ENCODE results near the gene KLK10.
"Not testable (repeated sequence)": the region's sequence is repeated elsewhere in the genome, so short reads cannot be mapped to it uniquely, and the experiment has no call there.

Gene KLK10

DNA sequence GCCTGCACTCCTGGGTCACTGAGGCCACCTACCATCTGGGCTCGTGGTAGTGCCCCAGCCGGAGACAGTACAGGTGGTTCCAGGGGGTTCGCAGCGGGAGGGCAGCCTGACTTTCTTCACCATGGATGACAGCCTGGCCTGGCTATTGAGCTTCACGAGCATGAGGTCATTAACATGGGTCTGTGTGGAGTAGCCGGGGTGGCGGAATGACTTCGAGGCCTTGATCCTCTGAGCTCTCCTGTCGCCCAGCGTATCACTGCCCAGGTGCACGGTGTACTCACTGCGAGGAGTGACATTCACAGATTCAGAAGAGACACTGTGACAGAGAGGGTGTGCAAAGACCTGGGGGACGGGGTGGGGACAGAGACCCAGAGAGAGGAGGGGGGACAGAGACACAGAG, 39.3 kb downstream of the KLK10 start:
- Histone ChIP-seq H3K4me3 (ENCODE audit: low read depth, low read length) (no peak overlapping the region), H3K27me3 (ENCODE audit: control insufficient read depth, insufficient read depth, low read length) (peaks cover 22% of the 10 kb centered on the region), H3K27ac (ENCODE audit: low read depth, low read length) (no peak overlapping the region), H3K9me3 (ENCODE audit: control insufficient read depth, insufficient read depth, low read depth, low read length) (no peaks in the 10 kb centered on the region; the same call in 1 of the 2 replicates), H3K36me3 (ENCODE audit: control insufficient read depth, insufficient read depth, low read length) (no peaks in the 10 kb centered on the region), H3K4me1 (ENCODE audit: control insufficient read depth, insufficient read depth, low read length) (peaks cover 34% of the 10 kb centered on the region), H3K9ac (ENCODE audit: low read length) (no peak overlapping the region)

DNA sequence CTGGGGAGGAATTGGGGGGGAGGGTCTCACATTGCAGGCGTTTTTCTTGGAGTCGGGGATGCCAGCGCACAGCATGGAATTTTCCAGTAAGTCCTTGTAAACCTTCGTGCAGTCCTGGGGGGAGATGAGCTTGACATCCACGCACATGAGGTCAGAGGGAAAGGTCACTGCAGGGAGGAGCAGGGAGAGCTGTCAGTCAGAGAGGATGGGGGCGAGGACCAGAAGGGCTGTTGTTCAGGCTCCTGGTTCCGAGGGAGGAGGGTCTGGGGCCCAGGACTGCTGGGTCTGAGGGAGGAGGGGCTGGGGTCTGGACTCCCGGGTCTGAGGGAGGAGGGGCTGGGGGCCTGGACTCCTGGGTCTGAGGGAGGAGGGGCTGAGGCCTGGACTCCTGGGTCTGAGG, 39.8 kb downstream of the KLK10 start:
- H3K9ac ChIP-seq (ENCODE audit: low read length), result no peak overlapping the region
- H3K4me1 ChIP-seq (ENCODE audit: control insufficient read depth, insufficient read depth, low read length), result peaks cover 34% of the 10 kb centered on the region
- no peaks in the 10 kb centered on the region for H3K36me3 ChIP-seq (ENCODE audit: control insufficient read depth, insufficient read depth, low read length)
- H3K4me3 ChIP-seq (ENCODE audit: low read depth, low read length), result no peak overlapping the region
- peaks cover 19% of the 10 kb centered on the region for H3K27me3 ChIP-seq (ENCODE audit: control insufficient read depth, insufficient read depth, low read length)
- H3K9me3 ChIP-seq (ENCODE audit: control insufficient read depth, insufficient read depth, low read depth, low read length), result no peaks in the 10 kb centered on the region
- no peak overlapping the region for H3K27ac ChIP-seq (ENCODE audit: low read depth, low read length)

DNA sequence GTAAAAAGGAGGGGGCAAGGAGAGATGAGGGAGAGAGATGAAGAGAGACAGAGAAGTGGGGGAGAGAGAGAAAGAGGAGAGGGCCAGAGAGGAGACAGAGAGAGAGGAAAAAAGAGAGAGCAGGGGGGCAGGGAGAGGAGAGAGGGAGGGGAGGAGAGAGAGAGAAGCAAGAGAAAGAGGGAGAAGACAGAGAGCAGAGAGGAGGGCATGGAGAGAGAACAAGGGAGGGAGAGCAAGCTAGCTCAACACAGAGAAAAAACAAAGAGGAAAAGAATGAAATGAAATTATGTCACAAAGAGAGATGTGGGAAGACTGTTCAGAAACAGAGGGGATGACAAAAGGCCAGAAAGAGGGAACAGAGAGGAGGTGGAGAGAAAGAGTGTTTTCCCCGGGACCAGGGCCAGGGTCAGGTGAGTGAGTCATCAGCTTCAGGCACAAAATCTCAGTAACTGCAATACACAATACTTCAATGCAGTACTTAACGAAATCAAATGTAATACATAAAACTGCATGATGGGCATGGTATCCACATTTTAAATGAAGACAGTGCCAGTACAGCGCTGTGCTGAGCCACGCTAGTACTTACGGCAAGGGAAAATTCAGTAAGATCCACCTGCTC, 40.6 kb downstream of the KLK10 start:
- Histone ChIP-seq H3K4me3 (ENCODE audit: low read depth, low read length) (no peak overlapping the region), H3K36me3 (ENCODE audit: control insufficient read depth, insufficient read depth, low read length) (no peaks in the 10 kb centered on the region), H3K27ac (ENCODE audit: low read depth, low read length) (no peak overlapping the region), H3K4me1 (ENCODE audit: control insufficient read depth, insufficient read depth, low read length) (peaks cover 34% of the 10 kb centered on the region), H3K9me3 (ENCODE audit: control insufficient read depth, insufficient read depth, low read depth, low read length) (no peaks in the 10 kb centered on the region), H3K27me3 (ENCODE audit: control insufficient read depth, insufficient read depth, low read length) (peaks cover 13% of the 10 kb centered on the region), H3K9ac (ENCODE audit: low read length) (no peak overlapping the region)

DNA sequence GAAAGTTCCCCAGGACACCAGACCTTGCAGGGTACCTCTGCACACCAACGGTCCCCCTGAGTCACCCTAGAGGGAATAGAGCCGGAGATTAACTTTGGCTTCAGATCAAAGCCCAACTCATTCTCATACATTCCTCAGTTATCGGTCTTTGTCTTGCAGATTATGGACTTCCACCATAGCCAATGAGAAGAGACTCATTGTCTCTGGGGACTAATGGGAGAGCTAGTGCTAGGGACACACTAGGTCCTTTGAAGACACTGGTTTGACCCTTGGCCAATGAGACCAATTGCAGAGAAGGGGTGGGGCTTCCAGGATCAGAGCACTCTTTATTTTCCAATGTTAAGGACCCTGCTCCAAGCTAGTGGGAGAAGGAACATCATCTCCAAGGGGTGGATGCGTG, 41.9 kb downstream of the KLK10 start:
- peaks cover 34% of the 10 kb centered on the region for H3K4me1 ChIP-seq (ENCODE audit: control insufficient read depth, insufficient read depth, low read length)
- no peak overlapping the region for H3K4me3 ChIP-seq (ENCODE audit: low read depth, low read length)
- H3K27ac ChIP-seq (ENCODE audit: low read depth, low read length), result no peak overlapping the region
- H3K27me3 ChIP-seq (ENCODE audit: control insufficient read depth, insufficient read depth, low read length), result peaks cover 8% of the 10 kb centered on the region; the same call in 1 of the 2 replicates
- no peaks in the 10 kb centered on the region for H3K36me3 ChIP-seq (ENCODE audit: control insufficient read depth, insufficient read depth, low read length)
- no peaks in the 10 kb centered on the region for H3K9me3 ChIP-seq (ENCODE audit: control insufficient read depth, insufficient read depth, low read depth, low read length)
- H3K9ac ChIP-seq (ENCODE audit: low read length), result no peak overlapping the region

DNA sequence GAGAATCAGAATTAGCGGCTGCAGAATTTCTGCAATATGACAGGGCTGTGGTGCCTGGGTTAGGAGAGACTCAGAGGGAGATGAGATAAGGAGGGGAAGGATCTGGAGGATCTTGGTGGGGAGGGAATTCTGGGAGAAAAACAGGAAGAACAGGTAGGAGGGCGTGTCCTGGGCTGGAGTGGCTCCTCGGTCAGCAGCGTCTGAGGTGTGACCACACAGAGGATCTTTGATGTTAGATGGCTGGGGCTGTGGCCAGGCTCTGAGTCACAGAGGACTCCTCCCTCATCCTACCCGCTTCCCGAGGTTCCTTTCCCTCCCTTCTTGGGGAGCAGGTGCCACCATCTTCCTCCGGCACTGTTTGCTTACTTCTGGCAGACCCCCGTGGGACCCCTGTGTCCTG, 43.7 kb downstream of the KLK10 start:
- Histone ChIP-seq H3K4me1 (ENCODE audit: control insufficient read depth, insufficient read depth, low read length) (peaks cover 28% of the 10 kb centered on the region), H3K27ac (ENCODE audit: low read depth, low read length) (no peak overlapping the region), H3K4me3 (ENCODE audit: low read depth, low read length) (no peak overlapping the region), H3K9ac (ENCODE audit: low read length) (no peak overlapping the region), H3K36me3 (ENCODE audit: control insufficient read depth, insufficient read depth, low read length) (no peaks in the 10 kb centered on the region), H3K27me3 (ENCODE audit: control insufficient read depth, insufficient read depth, low read length) (peaks cover under 1% of the 10 kb centered on the region; the same call in 1 of the 2 replicates), H3K9me3 (ENCODE audit: control insufficient read depth, insufficient read depth, low read depth, low read length) (no peaks in the 10 kb centered on the region)

DNA sequence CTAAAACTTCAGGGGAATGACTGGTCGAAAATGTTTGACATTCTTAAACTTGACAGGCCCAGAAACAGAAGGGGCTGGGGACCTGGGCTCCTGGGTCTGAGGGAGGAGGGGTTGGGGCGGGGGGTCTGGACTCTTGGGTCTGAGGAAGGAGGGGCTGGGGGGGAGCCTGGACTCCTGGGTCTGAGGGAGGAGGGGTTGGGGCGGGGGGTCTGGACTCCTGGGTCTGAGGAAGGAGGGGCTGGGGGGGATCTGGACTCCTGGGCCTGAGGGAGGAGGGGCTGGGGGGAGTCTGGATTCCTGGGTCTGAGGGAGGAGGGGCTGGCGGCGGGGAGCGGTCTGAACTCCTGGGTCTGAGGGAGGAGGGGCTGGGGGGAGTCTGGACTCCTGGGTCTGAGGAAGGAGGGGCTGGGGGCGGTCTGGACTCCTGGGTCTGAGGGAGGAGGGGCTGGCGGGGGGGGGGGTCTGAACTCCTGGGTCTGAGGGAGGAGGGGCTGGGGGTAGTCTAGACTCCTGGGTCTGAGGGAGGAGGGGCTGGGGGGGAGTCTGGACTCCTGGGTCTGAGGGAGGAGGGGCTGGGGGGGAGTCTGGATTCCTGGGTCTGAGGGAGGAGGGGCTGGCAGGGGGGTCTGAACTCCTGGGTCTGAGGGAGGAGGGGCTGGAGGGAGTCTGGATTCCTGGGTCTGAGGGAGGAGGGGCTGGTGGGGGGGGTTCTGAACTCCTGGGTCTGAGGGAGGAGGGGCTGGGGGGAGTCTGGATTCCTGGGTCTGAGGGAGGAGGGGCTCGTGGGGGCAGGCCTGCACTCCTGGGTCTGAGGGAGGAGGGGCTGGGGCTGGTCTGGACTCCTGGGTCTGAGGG, 44.6 kb downstream of the KLK10 start:
- Histone ChIP-seq H3K36me3 (ENCODE audit: control insufficient read depth, insufficient read depth, low read length) (no peaks in the 10 kb centered on the region), H3K4me3 (ENCODE audit: low read depth, low read length) (no peak overlapping the region), H3K9me3 (ENCODE audit: control insufficient read depth, insufficient read depth, low read depth, low read length) (no peaks in the 10 kb centered on the region), H3K27ac (ENCODE audit: low read depth, low read length) (no peak overlapping the region), H3K9ac (ENCODE audit: low read length) (no peak overlapping the region), H3K27me3 (ENCODE audit: control insufficient read depth, insufficient read depth, low read length) (no peaks in the 10 kb centered on the region), H3K4me1 (ENCODE audit: control insufficient read depth, insufficient read depth, low read length) (peaks cover 25% of the 10 kb centered on the region)

DNA sequence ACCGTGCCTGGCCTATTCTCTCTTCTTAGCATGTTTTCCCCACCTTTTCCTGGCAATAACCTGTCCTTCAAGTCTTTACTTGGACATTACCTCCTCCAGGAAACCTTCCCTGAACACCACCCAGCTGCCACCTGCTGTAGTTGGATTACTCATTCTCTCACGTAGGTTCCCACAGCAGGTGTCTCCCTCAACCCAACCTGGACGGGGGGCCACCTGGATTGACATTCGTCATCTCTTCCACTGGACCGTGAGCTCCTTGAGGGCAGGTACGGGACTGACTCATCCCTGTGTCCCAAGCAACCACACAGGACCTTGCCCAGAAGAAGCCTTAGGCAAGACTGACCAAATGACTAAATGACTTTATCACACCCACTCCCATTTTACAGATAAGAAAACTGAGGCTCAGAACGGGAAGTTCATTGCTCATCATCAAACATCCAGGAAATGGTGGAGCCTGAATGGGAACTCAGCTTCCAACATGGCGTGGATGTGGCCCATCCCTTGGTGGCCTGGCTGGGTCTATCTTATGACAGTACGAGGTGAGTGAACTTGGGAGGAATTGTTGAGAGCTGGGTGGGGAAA, 46.6 kb downstream of the KLK10 start:
- Histone ChIP-seq H3K36me3 (ENCODE audit: control insufficient read depth, insufficient read depth, low read length) (no peaks in the 10 kb centered on the region), H3K9ac (ENCODE audit: low read length) (no peak overlapping the region), H3K4me3 (ENCODE audit: low read depth, low read length) (no peak overlapping the region), H3K27me3 (ENCODE audit: control insufficient read depth, insufficient read depth, low read length) (no peaks in the 10 kb centered on the region), H3K4me1 (ENCODE audit: control insufficient read depth, insufficient read depth, low read length) (peaks cover 28% of the 10 kb centered on the region), H3K9me3 (ENCODE audit: control insufficient read depth, insufficient read depth, low read depth, low read length) (no peaks in the 10 kb centered on the region), H3K27ac (ENCODE audit: low read depth, low read length) (no peak overlapping the region)

DNA sequence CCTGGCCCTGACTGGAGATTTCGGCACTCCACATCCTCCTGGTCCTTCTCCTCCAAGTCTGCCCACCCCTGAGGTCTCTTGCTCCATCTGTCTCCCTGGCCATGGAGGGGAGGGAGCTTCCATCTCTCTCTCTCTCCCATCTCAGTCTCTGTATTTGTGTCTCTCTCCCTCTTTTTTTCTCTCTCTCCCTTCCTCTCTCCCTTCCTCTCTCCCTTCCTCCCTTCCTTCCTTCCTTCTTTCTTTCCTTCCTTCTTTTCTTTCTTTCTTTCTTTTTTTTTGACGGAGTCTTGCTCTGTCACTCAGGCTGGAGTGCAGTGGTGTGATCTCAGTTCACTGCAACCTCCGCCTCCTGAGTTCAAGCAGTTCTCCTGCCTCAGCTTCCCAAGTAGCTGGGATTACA, 49.7 kb downstream of the KLK10 start:
- not testable (repeated sequence) for H3K27ac ChIP-seq (ENCODE audit: low read depth, low read length); H3K9me3 ChIP-seq (ENCODE audit: control insufficient read depth, insufficient read depth, low read depth, low read length); H3K4me3 ChIP-seq (ENCODE audit: low read depth, low read length); H3K9ac ChIP-seq (ENCODE audit: low read length); H3K36me3 ChIP-seq (ENCODE audit: control insufficient read depth, insufficient read depth, low read length); H3K27me3 ChIP-seq (ENCODE audit: control insufficient read depth, insufficient read depth, low read length)
- peaks cover 20% of the 10 kb centered on the region for H3K4me1 ChIP-seq (ENCODE audit: control insufficient read depth, insufficient read depth, low read length)

DNA sequence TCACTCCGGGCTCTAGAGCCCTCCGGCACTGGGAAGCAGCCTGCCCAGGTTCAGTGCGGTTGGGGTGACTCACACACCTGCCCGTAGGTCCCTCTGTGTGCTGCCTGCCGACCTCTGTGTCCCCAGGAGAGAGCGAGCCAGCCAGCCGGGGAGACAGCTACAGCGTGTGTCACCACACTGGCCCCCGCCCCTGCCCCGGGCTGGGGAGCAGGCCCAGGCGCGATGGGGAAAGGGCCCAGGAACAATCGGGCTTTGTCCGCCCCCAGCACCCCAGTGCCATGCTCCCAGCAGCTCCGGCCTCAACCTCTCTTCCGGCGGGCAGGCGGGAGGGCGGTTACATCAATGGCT, 50.1 kb downstream of the KLK10 start, which contains the start of gene KLK6:
Gene KLK6 (minus strand): TSS at position 179 of the 348 bp plus-strand sequence. CDS start 1,487 bp downstream, outside the sequence.
- no peak within 1 kb of the TSS for H3K4me3 ChIP-seq (ENCODE audit: low read depth, low read length)
- peaks cover 20% of the 10 kb centered on the region for H3K4me1 ChIP-seq (ENCODE audit: control insufficient read depth, insufficient read depth, low read length)
- no peak within 1 kb of the TSS for H3K27ac ChIP-seq (ENCODE audit: low read depth, low read length)
- H3K36me3 ChIP-seq (ENCODE audit: control insufficient read depth, insufficient read depth, low read length), result no peaks in the 10 kb centered on the region
- H3K9ac ChIP-seq (ENCODE audit: low read length), result no peak within 1 kb of the TSS
- H3K27me3 ChIP-seq (ENCODE audit: control insufficient read depth, insufficient read depth, low read length), result no peaks in the 10 kb centered on the region
- H3K9me3 ChIP-seq (ENCODE audit: control insufficient read depth, insufficient read depth, low read depth, low read length), result no peaks in the 10 kb centered on the region

DNA sequence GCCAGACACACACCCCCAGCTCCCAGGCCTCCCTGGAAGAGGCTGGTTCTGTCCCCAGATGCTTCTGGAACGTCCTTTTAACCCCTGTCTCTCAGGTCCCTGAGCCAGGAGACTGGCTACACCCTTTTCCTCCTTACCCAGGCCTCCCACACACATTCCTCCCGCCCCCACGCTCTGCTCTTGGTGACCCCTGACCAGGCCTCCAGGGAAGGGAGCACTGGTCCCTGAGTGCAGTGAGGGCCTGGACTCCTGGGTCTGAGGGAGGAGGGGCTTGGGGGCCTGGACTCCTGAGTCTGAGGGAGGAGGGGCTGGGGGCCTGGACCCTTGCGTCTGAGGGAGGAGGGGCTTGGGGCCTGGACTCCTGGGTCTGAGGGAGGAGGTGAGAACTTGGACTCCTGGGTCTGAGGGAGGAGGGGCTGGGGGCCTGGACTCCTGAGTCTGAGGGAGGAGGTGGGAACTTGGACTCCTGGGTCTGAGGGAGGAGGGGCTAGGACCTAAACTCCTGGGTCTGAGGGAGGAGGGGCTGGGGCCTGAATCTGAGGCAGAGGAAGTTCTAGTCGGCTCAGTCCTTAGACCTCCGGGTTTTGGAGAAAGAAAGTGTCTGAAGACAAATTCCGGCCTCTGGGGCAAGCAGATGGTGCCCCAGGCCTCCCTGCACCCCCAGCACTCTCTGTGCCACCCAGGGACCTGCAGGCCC, 50.6 kb downstream of the KLK10 start:
- Histone ChIP-seq H3K4me3 (ENCODE audit: low read depth, low read length) (no peak overlapping the region), H3K9me3 (ENCODE audit: control insufficient read depth, insufficient read depth, low read depth, low read length) (no peaks in the 10 kb centered on the region), H3K36me3 (ENCODE audit: control insufficient read depth, insufficient read depth, low read length) (no peaks in the 10 kb centered on the region), H3K9ac (ENCODE audit: low read length) (no peak overlapping the region), H3K4me1 (ENCODE audit: control insufficient read depth, insufficient read depth, low read length) (peaks cover 20% of the 10 kb centered on the region), H3K27ac (ENCODE audit: low read depth, low read length) (no peak overlapping the region), H3K27me3 (ENCODE audit: control insufficient read depth, insufficient read depth, low read length) (no peaks in the 10 kb centered on the region)
